Measurements from ENCODE around the gene NPEPPS. TPM values are rescaled to one million over a fixed set of nuclear protein-coding genes. Genes with fewer than 3 reads are reported as not detected.
"Not testable (repeated sequence)": the region's sequence is repeated elsewhere in the genome, so short reads cannot be mapped to it uniquely, and the experiment has no call there.

NPEPPS gene, protein sequence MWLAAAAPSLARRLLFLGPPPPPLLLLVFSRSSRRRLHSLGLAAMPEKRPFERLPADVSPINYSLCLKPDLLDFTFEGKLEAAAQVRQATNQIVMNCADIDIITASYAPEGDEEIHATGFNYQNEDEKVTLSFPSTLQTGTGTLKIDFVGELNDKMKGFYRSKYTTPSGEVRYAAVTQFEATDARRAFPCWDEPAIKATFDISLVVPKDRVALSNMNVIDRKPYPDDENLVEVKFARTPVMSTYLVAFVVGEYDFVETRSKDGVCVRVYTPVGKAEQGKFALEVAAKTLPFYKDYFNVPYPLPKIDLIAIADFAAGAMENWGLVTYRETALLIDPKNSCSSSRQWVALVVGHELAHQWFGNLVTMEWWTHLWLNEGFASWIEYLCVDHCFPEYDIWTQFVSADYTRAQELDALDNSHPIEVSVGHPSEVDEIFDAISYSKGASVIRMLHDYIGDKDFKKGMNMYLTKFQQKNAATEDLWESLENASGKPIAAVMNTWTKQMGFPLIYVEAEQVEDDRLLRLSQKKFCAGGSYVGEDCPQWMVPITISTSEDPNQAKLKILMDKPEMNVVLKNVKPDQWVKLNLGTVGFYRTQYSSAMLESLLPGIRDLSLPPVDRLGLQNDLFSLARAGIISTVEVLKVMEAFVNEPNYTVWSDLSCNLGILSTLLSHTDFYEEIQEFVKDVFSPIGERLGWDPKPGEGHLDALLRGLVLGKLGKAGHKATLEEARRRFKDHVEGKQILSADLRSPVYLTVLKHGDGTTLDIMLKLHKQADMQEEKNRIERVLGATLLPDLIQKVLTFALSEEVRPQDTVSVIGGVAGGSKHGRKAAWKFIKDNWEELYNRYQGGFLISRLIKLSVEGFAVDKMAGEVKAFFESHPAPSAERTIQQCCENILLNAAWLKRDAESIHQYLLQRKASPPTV
- polyA plus RNA-seq (2013, experiment 1 of 2; ENCODE audit: insufficient read length), result 64.7 TPM
- 70.1 TPM for polyA plus RNA-seq (2013, experiment 2 of 2; ENCODE audit: insufficient read length)

DNA sequence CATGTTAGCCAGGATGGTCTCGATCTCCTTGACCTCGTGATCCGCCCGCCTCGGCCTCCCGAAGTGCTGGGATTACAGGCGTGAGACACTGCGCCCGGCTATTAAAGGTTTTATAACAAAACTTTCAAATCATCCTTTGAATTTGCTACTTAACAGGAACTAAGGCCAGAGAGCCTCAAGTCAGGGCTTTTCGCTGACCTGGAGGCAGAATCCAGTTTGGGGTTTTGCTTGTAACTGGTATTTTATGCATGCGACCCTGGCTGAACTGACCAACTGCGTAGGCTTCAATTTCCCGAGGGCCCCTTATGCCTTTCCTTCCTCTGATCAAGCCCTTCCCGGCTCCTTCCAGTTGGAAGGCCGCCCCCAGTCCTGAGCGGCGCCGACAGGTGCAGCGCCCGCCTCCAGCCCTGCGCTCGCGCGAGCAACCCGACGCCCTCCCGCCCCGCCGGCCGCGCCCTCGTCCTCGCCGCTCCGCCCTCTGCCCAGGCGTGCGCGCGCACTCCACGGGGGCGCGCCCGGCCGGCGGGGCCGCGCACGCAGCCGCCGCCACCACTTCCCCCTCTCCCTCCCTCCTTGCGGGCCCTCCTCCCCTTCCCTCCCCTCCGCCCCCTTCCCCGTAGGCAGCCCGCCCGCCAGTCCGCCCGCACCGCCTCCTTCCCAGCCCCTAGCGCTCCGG, at the start of gene NPEPPS:
Gene NPEPPS, plus strand, starts transcription at position 552 of the 676 bp plus-strand sequence. CDS start 193 bp downstream, outside the sequence.
- peak; percentile 87 for DNase-seq

DNA sequence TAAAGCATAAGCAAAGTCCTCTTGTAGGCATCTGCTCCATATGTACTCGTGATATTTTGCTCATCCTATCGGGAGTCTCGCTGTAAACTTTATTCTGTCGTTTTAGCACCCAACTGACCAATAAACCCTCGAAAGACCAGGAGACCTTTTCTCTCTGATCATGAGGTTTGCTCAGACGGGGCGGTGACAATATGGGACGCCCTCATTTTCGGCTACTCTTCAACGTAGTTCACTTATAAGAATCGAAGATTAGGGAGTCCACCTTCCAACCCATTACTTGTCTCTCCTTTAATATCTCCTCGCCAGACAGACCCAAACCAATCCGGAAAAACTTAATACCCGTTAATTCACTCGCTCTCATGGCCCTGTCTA, 39.1 kb upstream of the NPEPPS start:
- not testable (repeated sequence) for DNase-seq

DNA sequence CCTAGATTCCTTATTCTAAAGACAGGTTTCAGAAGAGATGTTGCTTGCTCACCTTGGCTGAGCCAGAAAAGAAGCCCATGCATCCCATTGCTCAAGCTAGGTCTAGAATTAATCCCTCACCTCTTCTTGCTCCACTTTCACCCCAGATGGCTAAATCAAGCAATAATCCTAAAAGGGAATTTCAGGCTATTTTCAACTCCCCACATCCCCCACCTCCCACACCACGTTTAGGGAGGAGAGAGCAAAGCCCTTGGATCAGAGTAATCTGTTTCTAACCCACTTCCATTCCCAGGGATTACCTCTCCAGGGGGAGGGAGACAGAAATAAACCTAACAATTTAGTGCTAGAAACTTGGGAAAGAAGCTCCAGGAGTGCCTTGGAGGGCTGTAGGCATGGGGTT, 31.8 kb upstream of the NPEPPS start:
- DNase-seq, result not testable (repeated sequence)

DNA sequence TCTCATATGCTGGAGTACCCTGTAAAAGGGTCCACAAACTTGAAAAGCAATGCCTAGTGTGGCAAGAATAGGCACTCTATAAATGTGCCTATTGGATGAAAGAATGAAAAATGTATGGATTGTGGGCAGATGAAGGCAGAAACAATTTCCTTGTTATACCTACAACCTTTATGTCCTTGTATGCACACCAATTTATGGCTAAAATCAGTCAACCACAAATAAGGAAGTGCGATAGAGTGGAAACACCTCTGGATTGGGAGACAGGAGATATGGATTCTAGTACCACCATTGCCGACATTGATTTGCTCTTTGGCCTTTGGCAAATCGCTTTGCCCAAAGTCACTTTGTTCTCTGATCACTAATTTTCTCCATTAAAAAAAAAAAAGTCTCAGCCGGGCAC, 31.4 kb upstream of the NPEPPS start:
- DNase-seq, result not testable (repeated sequence)

DNA sequence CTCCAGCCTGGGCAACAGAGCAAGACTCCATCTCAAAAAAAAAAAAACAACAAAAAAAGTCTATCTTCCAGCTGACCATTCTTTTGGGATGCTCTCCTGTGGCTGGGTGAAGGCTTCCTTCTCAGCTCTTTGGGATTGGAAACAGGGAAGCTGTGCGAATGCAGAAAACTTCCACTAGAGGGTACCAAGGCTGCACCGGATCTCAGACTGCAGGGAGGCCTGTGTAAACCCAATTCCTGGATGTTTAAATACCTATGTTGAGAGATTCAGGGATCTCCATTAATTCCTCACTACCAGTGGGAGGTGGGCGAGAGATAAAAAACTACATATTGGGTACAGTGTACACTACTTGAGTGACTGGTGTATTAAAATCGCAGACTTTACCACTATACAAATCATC, 30.3 kb upstream of the NPEPPS start:
- DNase-seq, result peak; percentile 30

DNA sequence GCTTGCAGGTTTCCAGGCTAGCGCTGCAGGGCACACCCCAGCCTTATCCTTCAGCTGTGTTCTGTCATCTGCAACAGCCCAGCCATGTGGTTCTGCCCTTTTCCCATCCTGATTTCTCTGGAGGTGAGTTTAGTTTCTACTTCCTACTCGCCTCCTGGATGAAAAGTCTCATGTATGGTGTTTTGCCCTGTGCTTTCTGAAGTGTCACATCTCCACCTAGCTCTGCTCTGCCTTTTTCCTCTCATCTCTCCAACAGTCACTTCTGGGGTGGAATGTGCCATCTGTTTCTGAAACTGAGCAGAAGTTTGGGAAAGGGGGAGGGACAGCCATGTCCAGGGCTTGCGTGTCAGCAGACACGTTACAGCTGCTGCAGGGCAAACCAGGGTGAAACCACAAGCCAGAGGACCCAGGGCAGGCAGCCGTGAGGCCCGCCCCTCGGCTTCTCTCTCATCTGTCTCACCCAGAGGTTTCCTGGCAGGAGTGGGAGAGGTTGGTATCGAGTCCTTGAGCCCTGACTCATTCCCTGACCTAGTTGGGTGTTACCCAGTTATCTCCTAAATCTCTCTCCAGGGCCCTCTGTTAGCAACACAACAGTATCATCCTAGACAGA, 28.7 kb upstream of the NPEPPS start:
- peak; percentile 13 for DNase-seq

DNA sequence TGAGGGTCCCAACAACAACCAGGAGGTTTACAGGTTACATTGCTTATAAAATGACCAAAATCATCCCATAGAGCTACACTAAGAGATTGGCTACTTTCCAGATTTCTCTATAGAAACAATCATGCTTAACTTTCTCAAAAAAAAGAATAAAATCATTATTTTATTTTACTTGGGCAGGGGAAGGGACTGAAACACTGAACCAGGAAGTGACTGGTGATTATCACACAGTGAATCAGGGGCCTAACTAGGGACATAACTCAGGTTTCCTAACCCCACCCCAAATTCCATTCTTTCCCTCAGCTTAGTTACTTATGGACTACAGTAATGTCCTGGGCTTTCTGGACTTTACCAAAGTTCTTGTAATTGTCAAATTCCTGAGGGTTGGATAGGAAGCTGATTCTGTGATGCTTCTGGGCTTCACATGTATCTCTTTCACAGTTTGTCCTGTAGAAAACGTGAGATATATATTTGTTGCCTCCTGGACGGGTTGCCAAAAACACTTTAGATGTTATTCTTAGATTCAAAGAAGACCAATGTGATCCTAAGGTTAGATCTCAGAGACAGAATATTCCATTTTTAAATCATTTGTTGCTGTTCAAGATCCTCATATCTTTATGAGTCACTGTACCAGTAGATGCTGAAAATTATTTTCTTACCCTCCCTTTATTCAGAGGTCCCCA, 28.0 kb upstream of the NPEPPS start:
- DNase-seq, result peak; percentile 54

DNA sequence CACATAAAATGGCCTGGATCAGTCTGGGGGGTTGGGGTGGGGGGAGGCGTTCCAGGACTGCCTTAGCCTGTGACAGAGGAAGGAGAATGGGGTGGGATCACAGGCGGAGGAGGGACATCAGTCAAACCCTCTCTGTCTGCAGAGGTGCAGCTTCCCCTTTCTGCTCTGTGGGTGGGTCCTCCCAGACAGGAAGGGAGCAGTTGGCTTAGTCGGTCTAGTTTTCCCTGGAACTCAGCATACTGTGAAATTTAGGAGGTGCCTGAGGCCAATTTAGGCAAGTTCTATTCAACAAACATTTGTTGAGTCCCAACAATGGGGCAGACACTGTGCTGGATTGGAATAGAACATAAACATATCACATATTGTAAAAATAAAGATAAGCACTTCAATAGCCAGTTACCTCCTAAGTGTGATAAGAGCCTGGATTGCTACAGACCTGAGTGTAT, 19.2 kb upstream of the NPEPPS start:
- not testable (repeated sequence) for DNase-seq

DNA sequence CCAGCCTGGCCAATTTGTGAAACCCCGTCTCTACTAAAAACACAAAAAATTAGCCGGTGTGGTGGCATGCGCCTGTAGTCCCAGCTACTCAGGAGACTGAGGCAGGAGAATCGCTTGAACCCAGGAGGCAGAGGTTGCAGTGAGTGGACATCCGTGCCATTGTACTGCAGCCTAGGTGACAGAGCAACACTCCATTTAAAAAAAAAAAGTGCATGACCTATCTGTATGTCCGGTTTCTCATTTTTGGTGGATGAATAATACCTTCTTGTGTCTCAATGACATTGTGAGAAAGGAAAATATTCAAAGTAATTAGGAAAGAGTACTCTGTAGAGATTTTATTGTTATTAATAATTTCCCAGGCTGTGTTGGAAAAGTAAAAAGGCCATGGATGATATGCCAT, 17.6 kb upstream of the NPEPPS start:
- DNase-seq, result not testable (repeated sequence)

DNA sequence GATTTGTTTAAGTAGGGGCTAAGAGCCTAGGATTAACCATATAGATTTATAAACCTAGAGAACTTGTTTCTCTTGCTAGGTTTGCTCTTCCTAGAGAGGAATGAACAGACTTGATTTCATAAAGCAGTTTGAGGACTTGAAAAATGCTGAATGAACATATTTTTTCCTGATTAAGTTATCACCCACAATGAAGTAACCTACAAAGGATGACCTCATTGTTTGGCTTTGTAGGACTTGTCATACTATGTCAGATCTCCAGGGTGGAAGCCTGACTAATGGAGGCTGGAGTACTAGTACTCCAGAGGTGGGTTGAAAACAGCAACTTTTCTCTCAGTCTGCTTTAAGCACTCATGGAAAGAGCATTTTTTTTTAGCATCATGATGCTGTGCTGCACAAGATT, 12.0 kb upstream of the NPEPPS start:
- not testable (repeated sequence) for DNase-seq

DNA sequence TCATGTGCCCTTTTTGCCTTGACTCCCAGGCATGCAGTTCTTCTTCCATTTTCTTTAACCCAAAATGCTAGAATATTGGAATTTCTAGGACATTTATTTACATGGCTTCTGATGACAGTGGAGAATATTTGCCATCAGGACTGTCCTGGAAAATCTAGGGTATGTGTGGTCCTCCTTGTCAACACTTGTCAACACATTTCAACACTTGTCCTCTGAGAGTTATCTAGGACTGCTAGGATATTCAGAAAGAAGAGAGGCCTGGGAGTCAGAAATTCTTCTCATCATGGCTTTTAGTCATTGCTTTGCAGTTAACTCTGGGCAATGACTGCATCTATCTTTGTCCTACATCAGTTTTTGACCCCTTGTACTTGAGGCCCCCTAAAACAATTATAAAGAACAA, 11.5 kb upstream of the NPEPPS start:
- not testable (repeated sequence) for DNase-seq

DNA sequence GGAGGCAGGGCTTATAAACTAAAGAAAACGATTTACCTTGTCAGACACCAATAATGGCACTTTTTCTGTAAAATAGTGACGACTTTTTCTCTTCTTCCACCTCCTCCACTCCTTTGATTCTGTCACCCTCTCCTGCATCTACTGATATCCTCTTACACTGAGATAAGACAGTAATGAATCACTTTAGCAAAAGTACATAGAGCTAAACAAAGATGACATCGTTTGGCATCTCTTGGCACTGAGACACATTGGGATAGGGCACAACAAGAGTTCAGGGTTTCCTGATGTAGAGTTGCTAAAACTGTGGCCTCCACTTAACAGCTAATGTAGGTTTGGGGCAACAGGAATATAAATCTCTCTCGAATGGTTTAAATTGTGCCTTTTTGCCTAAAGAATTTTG, 10.6 kb upstream of the NPEPPS start:
- DNase-seq, result not testable (repeated sequence)

DNA sequence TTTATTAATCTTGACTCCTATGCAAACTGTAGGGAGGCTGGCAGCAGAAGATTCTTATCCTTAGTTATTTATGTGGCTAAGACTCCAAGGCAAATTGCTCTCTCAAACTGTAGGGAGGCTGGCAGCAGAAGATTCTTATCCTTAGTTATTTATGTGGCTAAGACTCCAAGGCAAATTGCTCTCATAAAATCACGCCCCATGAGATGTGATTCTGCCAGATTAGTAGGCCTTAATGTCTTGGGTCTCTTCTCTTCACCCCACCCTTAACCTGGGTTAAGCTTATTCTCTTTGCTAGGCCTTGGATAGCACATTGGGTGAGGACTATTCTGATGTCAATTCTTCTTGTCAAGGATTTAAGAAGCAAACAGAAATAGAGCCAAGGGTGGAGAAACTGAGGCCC, 9.5 kb upstream of the NPEPPS start:
- DNase-seq, result not testable (repeated sequence)

DNA sequence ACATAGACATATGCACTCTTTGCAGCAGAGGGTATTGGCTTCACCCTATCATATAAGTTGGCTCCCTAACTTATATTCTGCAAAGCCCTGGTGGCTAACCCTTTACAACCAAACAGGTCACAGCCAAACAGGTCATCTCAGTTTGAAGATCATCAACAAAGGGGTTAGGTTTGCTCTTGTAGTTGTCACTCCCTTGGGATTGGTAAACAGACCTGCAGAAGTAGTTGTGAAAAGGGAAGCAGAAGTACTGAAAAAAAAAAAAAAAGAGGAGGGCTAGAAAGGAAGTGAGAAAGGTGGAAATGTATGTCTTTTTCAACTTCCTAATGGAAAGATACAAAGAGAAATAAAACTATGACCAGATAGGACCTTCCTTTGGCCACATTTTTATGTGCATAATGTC, 8.6 kb upstream of the NPEPPS start:
- not testable (repeated sequence) for DNase-seq

DNA sequence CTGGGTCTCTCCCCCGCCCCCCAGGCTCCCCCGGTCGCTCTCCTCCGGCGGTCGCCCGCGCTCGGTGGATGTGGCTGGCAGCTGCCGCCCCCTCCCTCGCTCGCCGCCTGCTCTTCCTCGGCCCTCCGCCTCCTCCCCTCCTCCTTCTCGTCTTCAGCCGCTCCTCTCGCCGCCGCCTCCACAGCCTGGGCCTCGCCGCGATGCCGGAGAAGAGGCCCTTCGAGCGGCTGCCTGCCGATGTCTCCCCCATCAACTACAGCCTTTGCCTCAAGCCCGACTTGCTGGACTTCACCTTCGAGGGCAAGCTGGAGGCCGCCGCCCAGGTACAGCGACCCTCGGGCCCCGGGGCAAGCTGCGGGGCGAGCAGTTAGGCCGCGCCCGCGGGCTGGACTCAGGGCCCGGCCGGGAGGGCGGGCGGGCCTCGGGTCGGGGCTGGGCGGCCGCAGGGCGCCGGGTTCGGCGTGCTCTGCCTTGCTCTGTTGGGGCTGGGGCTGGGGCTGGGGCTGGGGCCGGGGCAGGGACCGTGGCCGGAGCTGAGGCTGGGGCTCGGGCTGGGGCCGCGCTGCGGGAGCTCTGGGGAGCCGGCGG, 419 bp downstream of the NPEPPS start:
- not testable (repeated sequence) for DNase-seq

DNA sequence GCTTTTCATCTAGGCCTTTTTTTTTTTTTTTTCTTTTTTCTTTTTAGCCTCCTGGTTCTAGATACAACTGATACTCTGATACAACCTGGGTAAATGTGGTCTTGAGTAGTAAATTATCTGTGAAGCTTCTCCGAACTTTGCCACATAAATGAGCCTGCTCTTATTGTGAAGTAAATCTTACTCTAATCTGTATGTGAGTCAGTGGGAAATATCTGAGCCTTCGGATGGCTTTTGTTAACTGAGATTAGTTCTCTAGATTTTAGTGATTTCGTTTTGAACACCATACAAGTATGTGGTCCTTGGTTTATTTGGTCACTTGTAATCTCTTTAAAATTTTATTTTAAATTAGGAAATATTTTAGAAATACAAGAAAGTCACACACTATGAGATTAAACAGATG, 8.2 kb downstream of the NPEPPS start:
- DNase-seq, result not testable (repeated sequence)

DNA sequence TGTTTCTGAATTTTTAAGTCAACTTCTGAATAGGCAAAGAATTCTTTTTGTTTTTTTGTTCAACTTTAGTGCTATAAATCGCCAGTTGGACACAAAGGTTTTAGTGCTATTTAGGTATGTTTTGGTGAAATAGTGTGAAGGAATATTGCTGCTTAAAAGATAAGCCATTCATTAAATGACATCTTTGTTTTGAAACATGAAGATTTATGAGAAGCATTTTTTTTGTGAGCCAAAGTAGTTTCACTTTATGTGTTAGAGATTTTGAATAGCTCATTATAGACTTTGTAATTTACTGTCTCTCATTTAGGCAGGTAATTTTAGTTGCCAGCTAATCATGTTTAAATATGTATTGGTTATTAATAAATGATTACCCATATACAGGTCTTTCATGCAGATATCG, 10.8 kb downstream of the NPEPPS start:
- not testable (repeated sequence) for DNase-seq

DNA sequence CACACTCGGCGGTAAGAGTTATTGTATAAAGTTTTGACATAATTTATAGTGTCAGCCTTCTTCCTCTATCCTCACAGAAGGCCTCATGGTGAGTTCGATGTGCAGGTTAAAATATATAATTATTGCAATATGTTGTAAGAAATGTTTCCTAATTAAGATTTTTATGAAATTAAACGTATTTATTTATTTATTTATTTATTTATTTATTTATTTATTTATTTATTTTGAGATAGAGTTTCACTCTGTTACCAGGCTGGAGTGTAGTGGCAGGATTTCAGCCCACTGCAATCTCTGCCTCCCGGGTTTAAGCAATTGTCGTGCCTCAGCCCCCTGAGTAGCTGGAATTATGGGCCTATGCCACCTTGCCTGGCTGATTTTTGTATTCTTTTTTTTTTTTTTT, 13.4 kb downstream of the NPEPPS start:
- not testable (repeated sequence) for DNase-seq

DNA sequence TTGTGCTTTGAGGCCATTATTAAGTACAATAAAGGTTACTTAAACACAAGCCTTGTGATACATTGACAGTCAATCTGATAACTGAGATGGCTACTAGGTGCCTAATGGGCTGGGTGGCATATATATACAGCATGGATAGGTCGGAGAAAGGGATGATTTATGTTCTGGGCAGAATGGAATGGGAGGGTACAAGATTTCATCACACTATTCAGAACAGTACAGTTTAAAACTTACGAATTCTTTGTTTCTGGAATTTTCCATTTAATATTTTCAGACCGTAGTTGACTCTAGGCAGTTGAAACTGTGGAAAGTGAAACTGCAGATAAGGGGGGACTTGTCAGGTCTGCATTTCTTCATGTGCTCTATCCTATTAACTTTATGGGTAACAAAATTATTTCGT, 23.8 kb downstream of the NPEPPS start:
- DNase-seq, result not testable (repeated sequence)

DNA sequence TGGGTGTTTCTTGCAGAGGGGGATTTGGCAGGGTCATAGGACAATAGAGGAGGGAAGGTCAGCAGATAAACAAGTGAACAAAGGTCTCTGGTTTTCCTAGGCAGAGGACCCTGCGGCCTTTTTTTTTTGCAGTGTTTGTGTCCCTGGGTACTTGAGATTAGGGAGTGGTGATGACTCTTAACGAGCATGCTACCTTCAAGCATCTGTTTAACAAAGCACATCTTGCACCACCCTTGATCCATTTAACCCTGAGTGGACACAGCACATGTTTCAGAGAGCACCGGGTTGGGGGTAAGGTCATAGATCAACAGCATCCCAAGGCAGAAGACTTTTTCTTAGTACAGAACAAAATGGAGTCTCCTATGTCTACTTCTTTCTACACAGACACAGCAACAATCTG, 25.2 kb downstream of the NPEPPS start:
- DNase-seq, result not testable (repeated sequence)

DNA sequence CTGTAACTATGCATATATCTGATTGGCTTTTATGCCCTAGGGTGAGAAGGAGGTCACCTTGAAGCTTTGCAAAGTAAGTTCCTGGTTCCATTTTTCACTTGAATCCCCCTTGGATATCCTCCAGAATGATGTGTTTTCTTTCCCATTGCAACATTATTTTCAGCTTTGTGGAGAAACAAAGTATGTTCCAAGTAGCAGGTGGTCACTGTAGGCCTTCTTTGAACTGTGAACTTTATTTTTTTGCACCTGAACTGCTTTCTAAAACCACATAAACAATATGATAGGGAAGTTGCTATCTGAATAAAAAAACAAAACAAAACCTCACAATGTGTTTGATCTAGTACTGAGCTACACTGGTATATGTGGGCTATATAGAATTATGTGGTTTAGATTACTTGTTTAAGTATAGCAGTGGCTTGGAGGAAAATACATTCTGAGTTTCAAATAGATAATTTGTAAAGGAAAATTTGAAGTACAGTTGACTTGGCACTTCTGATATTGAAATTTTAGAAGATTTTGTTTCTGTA, 29.7 kb downstream of the NPEPPS start:
- DNase-seq, result not testable (repeated sequence)
